ENCODE results near the gene EYS. TPM values are rescaled to one million over a fixed set of nuclear protein-coding genes. Genes with fewer than 3 reads are reported as not detected.

EYS gene
- total RNA-seq, 2 donors from 2014 or later: not detected

DNA sequence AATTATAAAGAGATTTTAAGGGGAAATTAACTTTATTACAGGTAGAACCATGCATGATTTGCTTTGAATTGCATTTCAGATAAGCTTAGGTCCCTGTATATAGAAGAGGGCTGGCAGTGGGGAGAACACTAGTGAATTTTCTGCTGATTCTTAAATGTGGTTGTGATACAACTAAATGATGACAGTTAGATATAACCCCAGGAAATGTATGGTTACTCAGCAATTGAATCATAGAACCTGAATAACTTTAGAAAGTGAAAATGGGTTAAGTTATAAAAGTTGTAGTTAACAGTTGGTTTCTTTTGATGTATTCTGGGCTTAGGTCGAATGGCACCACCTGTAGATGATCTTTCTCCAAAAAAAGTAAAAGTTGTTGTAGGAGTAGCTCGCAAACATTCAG is 2001.3 kb downstream of the EYS start:
- Histone ChIP-seq H3K27me3 (replicated peaks; ENCODE audit: insufficient read depth) (no peaks in the 10 kb centered on the region), H3K27ac (no peak overlapping the region), H3K36me3 (peaks cover 17% of the 10 kb centered on the region), H3K9me3 (no peaks in the 10 kb centered on the region), H3K4me1 (ENCODE audit: control insufficient read depth in 1 of 2, low read depth in 2 of 2) (no peaks in the 10 kb centered on the region), H3K4me3 (no peak overlapping the region)
- DNase-seq (ENCODE audit: low spot score) (no peak), ATAC-seq (ENCODE audit: insufficient number of reproducible peaks, low FRiP score, low read depth) (no peak)
- TF ChIP-seq, protein P1, sequence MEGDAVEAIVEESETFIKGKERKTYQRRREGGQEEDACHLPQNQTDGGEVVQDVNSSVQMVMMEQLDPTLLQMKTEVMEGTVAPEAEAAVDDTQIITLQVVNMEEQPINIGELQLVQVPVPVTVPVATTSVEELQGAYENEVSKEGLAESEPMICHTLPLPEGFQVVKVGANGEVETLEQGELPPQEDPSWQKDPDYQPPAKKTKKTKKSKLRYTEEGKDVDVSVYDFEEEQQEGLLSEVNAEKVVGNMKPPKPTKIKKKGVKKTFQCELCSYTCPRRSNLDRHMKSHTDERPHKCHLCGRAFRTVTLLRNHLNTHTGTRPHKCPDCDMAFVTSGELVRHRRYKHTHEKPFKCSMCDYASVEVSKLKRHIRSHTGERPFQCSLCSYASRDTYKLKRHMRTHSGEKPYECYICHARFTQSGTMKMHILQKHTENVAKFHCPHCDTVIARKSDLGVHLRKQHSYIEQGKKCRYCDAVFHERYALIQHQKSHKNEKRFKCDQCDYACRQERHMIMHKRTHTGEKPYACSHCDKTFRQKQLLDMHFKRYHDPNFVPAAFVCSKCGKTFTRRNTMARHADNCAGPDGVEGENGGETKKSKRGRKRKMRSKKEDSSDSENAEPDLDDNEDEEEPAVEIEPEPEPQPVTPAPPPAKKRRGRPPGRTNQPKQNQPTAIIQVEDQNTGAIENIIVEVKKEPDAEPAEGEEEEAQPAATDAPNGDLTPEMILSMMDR (IDR thresholded peaks at IDR 0.05): no peak

GRCh38 chr6:63690221-63690620 is 2016.8 kb downstream of the EYS start:
- Histone ChIP-seq H3K4me3 (no peak overlapping the region), H3K27me3 (replicated peaks; ENCODE audit: insufficient read depth) (no peaks in the 10 kb centered on the region), H3K4me1 (ENCODE audit: control insufficient read depth in 1 of 2, low read depth in 2 of 2) (no peaks in the 10 kb centered on the region), H3K27ac (no peak overlapping the region), H3K9me3 (no peaks in the 10 kb centered on the region), H3K36me3 (peaks cover 5% of the 10 kb centered on the region)
- TF ChIP-seq, protein P1 (IDR thresholded peaks at IDR 0.05): no peak
- ATAC-seq (ENCODE audit: insufficient number of reproducible peaks, low FRiP score, low read depth) (no peak), DNase-seq (ENCODE audit: low spot score) (no peak)

- Histone ChIP-seq H3K4me3 (no peak overlapping the region), H3K27ac (no peak overlapping the region), H3K9me3 (no peaks in the 10 kb centered on the region), H3K27me3 (replicated peaks; ENCODE audit: insufficient read depth) (no peaks in the 10 kb centered on the region), H3K4me1 (ENCODE audit: control insufficient read depth in 1 of 2, low read depth in 2 of 2) (no peaks in the 10 kb centered on the region), H3K36me3 (peaks cover 5% of the 10 kb centered on the region)
- TF ChIP-seq, protein P1 (IDR thresholded peaks at IDR 0.05): no peak
- DNase-seq (ENCODE audit: low spot score) (no peak), ATAC-seq (ENCODE audit: insufficient number of reproducible peaks, low FRiP score, low read depth) (no peak)
These were observed 2017.6 kb downstream of the EYS start for GRCh38 chr6:63689421-63689820.

GRCh38 chr6:63685446-63686379 is 2021.3 kb downstream of the EYS start:
- peaks cover 10% of the 10 kb centered on the region for H3K36me3 ChIP-seq
- no peak overlapping the region for H3K4me3 ChIP-seq
- DNase-seq (ENCODE audit: low spot score): no peak
- no peaks in the 10 kb centered on the region for H3K27me3 ChIP-seq (replicated peaks; ENCODE audit: insufficient read depth)
- H3K4me1 ChIP-seq (ENCODE audit: control insufficient read depth in 1 of 2, low read depth in 2 of 2): peaks cover 5 to 7% of the 10 kb centered on the region in 2 donors
- H3K9me3 ChIP-seq: no peaks in the 10 kb centered on the region
- no peak for ATAC-seq (ENCODE audit: insufficient number of reproducible peaks, low FRiP score, low read depth)
- no peak overlapping the region for H3K27ac ChIP-seq
- TF ChIP-seq, protein P1 (IDR thresholded peaks at IDR 0.05): no peak

DNA sequence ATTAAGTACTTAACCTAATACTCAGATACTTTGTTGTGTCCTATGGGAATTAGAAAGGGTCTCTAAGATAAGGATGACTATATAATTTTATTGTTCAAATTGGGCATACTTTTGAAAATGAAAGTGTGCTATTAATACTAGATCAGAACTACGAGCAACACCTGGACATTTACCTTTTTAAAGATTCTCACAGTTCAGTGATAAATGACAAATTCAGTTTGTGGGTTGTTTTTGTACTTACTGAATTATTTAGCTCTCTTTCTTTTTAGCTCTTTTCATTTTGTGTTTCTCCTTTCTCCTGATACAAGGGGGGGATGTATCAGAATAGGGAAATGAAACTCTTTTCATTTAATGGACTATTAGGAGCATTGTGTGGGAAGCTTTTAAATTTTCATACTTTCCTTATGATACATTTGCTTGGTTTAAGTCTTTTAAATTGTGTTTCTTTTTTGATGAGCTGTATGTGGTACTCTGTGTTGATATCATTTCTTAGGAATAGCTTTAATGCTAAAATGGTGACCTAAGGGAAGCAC is 2023.9 kb downstream of the EYS start:
- peaks cover 5 to 7% of the 10 kb centered on the region in 2 donors for H3K4me1 ChIP-seq (ENCODE audit: control insufficient read depth in 1 of 2, low read depth in 2 of 2)
- DNase-seq (ENCODE audit: low spot score): no peak
- H3K36me3 ChIP-seq: peaks cover 10% of the 10 kb centered on the region
- no peak for ATAC-seq (ENCODE audit: insufficient number of reproducible peaks, low FRiP score, low read depth)
- no peaks in the 10 kb centered on the region for H3K27me3 ChIP-seq (replicated peaks; ENCODE audit: insufficient read depth)
- TF ChIP-seq, protein P1 (IDR thresholded peaks at IDR 0.05): no peak
- no peak overlapping the region for H3K27ac ChIP-seq
- no peaks in the 10 kb centered on the region for H3K9me3 ChIP-seq
- no peak overlapping the region for H3K4me3 ChIP-seq

Data from thoracic aorta (tissue), 2 donors.